Subcutaneous adipose tissue (tissue), 4 donors: ENCODE data around the gene ACAT1. TPM values are rescaled to one million over a fixed set of nuclear protein-coding genes. Genes with fewer than 3 reads are reported as not detected.

ENCODE experiments used
- total RNA-seq, 4 donors: library from RNA; depleted of rRNA; stranded (reverse); fragments of >200 nt; gene quantifications; one replicate each; pipeline ENCODE4 v1.1.0, GENCODE V29; 2016
- TF ChIP-seq, protein P1 (sequence below): fragments of 450-650 bp; IDR thresholded peaks from one replicate; pipeline ENCODE4 v1.5.1; 2016; ENCODE audit warnings: low read depth, mild to moderate bottlenecking, control low read depth, antibody characterized with exemption, moderate library complexity

The ACAT1 gene
- total RNA-seq, 4 donors from 2014 or later: 199 to 330 (median 241) TPM

DNA sequence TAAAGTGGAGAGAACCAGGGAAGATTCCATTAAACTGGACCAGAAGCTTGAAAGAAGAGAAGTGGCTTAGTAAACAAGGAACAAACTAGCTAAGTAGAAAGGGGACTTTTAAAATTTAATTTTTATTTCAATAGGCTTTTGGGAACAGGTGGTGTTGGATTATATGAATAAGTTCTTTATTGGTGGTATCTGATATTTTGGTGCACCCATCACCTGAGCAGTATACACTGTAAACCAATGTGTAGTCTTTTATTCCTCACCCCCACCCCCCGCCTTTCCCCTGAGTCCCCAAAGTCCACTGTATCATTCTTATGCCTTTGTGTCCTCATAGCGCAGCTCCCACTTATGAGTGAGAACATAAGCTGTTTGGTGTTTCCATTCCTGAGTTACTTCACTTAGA, 7.4 kb downstream of the ACAT1 start:
- TF ChIP-seq, protein P1, sequence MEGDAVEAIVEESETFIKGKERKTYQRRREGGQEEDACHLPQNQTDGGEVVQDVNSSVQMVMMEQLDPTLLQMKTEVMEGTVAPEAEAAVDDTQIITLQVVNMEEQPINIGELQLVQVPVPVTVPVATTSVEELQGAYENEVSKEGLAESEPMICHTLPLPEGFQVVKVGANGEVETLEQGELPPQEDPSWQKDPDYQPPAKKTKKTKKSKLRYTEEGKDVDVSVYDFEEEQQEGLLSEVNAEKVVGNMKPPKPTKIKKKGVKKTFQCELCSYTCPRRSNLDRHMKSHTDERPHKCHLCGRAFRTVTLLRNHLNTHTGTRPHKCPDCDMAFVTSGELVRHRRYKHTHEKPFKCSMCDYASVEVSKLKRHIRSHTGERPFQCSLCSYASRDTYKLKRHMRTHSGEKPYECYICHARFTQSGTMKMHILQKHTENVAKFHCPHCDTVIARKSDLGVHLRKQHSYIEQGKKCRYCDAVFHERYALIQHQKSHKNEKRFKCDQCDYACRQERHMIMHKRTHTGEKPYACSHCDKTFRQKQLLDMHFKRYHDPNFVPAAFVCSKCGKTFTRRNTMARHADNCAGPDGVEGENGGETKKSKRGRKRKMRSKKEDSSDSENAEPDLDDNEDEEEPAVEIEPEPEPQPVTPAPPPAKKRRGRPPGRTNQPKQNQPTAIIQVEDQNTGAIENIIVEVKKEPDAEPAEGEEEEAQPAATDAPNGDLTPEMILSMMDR: no peak

DNA sequence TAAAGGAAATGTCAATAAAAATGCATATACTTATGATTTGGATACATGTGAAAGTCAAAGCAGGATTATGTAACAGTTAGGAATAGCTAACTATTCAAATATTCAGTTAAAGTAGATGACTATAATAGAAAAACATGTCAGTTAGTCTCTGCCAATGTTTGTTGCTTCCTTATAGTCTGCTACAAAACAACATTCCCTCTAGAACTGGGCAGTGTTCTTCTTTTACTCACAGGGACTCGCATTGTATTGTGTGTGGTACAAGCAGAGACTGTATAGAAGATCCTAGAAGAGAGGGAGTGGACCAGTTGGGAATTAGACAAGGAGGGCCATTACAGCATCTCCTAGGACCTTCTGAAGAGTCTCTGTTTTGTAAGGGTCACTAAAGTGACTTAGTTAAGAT, 10.6 kb downstream of the ACAT1 start:
- TF ChIP-seq, protein P1: no peak

DNA sequence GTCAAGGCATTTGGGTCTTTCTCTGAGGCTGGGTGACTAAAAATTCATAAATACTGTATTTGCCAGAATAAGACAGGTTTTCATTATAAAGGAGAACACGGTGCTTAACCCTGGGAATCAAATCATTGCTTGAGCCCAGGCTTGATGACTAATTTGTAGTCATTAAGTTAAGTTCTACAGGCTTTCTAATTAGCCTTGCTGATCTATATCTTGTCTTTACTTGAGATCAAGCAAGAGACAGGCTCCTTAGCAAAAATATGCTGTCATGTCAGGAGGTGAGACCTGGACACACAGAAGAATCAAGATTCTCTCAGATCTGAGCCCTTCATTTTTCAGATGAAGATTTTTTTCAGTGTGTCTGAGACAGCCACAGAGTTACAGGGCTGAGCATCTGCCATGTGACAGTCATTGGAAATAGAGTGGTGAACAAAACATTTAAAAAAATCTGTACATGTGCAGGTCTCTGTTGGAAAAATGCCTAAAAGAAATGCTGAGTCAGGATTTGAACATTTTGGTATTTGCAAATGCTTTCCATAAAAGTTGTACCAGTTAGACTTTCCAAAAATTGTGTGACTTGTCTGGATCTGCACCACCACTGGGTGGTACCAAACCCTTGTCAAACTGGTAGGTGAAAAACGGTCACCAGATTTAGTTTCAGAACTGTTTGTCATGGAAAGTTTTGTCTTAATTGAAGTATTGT, 14.6 kb downstream of the ACAT1 start:
- TF ChIP-seq, protein P1: no peak

DNA sequence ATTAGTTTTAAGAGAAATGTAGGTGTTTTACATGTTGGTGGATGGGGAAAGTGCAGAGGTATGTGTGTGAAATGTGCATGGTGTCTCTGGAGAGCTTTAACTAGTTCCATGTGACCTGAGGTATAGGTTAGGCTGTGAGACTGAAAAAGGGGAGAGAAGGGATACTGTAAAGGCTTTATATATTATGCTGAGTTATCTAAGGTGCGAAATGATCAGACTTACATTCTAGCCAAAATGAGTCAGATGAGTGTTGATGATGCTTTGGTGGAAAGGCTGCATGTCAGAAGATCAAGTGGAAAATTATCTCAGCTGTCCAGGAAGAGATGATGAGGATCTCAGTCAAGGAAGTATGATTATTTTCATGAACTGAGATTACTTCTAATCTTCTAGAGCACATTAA, 15.8 kb downstream of the ACAT1 start:
- TF ChIP-seq, protein P1: no peak

DNA sequence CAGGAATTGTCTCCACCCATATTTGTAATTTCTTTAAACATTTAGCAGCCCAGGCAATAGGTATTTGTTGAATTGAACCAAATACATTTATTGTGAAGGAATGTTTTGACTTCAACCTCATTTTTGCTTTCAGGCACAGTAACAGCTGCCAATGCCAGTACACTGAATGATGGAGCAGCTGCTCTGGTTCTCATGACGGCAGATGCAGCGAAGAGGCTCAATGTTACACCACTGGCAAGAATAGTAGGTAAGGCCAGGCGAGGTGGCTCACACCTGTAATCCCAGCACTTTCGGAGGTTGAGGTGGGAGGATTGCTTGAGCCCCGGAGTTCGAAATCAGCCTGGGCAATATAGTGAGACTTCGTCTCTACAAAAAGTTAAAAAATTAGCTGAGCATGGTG, 20.9 kb downstream of the ACAT1 start:
- TF ChIP-seq, protein P1: no peak

DNA sequence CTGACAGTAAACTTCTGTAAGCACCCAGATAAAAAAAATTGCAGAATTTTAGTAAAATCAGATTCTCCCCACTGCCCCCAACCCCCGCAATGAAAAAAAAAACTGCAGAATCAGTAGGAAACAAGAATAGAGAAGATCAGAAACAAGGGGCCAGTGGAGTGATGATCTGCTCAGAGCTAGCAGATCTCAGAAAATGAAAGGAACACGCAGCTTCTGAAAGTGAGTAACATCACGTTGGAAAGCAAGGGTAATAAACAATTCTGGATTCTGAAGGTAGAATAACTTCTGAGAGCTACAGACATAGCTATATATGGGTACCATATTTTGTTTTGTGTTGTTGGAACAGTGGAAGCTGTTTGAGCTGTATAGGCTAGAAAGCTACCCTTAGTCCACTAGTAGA, 23.2 kb downstream of the ACAT1 start:
- TF ChIP-seq, protein P1: no peak

DNA sequence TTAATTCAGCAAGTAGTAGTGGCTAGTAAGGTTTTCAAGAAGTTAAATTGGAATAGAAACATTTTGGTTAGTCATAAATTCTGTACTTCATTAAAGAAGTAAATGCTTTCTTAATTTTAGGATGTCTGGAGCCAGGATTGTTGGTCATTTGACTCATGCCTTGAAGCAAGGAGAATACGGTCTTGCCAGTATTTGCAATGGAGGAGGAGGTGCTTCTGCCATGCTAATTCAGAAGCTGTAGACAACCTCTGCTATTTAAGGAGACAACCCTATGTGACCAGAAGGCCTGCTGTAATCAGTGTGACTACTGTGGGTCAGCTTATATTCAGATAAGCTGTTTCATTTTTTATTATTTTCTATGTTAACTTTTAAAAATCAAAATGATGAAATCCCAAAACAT, 25.8 kb downstream of the ACAT1 start:
- TF ChIP-seq, protein P1: no peak
